Measurements from ENCODE around the gene PCDHB9.
"Not testable (repeated sequence)": the region's sequence is repeated elsewhere in the genome, so short reads cannot be mapped to it uniquely, and the experiment has no call there.

PCDHB9 gene

DNA sequence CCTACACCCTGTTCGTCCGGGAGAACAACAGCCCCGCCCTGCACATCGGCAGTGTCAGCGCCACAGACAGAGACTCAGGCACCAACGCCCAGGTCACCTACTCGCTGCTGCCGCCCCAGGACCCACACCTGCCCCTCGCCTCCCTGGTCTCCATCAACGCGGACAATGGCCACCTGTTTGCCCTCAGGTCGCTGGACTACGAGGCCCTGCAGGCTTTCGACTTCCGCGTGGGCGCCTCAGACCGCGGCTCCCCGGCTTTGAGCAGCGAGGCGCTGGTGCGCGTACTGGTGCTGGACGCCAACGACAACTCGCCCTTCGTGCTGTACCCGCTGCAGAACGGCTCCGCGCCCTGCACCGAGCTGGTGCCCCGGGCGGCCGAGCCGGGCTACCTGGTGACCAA lies 1.7 kb downstream of the PCDHB9 start:
- DNase-seq (ENCODE audit: low spot score): not testable (repeated sequence)

GRCh38 chr5:141189131-141189530 lies 2.2 kb downstream of the PCDHB9 start:
- not testable (repeated sequence) for DNase-seq (ENCODE audit: low spot score)

GRCh38 chr5:141192110-141192725 lies 5.3 kb downstream of the PCDHB9 start, which contains the start of gene PCDHB10:
PCDHB10 (plus strand) TSS chr5:141192353; CDS start chr5:141192553, 200 bp downstream.
- peak; percentile 43 for DNase-seq (ENCODE audit: low spot score)

- not testable (repeated sequence) for DNase-seq (ENCODE audit: low spot score)
Observed at GRCh38 chr5:141194332-141194731, 7.4 kb downstream of the PCDHB9 start.

GRCh38 chr5:141196363-141196762 lies 9.4 kb downstream of the PCDHB9 start:
- DNase-seq (ENCODE audit: low spot score): no peak

DNA sequence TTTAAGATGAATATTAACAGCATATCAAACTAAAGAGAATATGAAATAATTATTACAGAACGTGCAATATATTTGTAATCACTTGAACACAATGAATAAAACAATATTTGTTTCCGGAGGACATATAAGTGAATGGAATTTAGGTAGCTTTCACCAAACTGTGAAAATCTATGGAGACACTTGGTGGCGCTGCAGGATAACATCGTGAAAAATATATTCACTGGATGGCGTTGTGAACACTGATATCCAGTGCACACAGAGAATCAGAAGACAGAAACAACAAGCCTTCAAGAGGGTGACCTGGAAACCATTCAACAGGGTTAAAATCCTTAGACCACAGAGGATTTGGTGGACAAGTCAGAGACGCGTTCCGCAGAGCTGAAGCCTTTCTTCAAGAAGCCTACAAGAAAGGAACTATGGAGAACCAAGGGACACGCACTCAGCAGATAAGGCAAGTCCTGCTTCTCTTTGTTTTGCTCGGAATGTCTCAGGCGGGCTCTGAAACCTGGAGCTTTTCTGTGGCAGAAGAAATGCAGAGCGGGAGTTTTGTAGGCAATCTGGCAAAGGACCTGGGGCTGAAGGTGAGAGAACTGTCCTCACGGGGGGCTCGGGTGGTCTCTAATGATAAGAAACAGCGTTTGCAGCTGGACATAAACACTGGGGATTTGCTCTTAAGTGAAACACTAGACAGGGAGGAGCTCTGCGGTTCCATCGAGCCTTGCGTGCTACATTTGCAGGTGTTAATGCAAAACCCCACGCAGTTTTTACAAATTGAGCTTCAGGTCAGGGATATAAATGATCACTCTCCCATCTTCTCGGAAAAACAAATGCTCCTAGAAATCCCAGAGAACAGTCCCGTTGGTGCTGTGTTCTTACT lies 12.6 kb downstream of the PCDHB9 start, which contains the start of gene PCDHB11:
Gene PCDHB11, plus strand, starts transcription at position 269 of the 877 bp plus-strand sequence. Its CDS starts 148 bp downstream, at position 417.
- DNase-seq (ENCODE audit: low spot score): no peak

- not testable (repeated sequence) for DNase-seq (ENCODE audit: low spot score)
Observed at GRCh38 chr5:141201126-141201525, 14.2 kb downstream of the PCDHB9 start.

DNA sequence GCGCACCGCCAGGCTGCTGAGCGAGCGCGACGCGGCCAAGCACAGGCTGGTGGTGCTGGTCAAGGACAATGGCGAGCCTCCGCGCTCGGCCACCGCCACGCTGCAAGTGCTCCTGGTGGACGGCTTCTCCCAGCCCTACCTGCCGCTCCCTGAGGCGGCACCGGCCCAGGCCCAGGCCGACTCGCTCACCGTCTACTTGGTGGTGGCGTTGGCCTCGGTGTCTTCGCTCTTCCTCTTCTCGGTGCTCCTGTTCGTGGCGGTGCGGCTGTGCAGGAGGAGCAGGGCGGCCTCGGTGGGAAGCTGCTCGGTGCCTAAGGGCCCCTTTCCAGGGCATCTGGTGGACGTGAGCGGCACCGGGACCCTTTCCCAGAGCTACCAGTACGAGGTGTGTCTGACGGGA lies 14.7 kb downstream of the PCDHB9 start:
- not testable (repeated sequence) for DNase-seq (ENCODE audit: low spot score)

DNA sequence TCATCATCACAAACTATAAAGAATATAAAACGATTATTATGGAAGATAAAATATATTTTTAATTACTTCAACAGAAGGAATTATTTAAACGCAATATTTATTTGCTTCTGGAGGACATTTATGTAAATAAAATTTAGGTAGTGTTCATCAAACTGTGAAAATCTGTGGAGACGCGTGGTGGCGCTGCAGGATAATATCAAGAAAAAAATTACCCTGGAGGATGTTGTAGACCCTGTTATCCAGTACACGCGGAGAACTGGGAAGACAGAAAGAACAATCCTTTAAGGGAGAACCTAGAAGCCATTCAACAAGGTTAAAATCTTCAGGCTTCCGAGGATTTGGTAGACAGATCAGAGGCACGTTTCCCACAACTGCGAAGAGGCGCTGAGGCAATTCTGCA lies 21.5 kb downstream of the PCDHB9 start, which contains the start of gene PCDHB12:
Gene PCDHB12, plus strand, starts transcription at position 242 of the 400 bp plus-strand sequence. CDS start 189 bp downstream, outside the sequence.
- peak; percentile 25 for DNase-seq (ENCODE audit: low spot score)

DNA sequence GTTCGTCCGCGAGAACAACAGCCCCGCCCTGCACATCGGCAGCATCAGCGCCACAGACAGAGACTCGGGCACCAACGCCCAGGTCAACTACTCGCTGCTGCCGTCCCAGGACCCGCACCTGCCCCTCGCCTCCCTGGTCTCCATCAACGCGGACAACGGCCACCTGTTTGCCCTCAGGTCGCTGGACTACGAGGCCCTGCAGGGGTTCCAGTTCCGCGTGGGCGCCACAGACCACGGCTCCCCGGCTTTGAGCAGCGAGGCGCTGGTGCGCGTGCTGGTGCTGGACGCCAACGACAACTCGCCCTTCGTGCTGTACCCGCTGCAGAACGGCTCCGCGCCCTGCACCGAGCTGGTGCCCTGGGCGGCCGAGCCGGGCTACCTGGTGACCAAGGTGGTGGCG lies 23.3 kb downstream of the PCDHB9 start:
- DNase-seq (ENCODE audit: low spot score): not testable (repeated sequence)

- DNase-seq (ENCODE audit: low spot score): not testable (repeated sequence)
Observed at GRCh38 chr5:141210849-141211248, 23.9 kb downstream of the PCDHB9 start.

GRCh38 chr5:141213656-141214339 lies 26.8 kb downstream of the PCDHB9 start, which contains the start of gene PCDHB13:
PCDHB13 (plus strand) TSS chr5:141213919; CDS start chr5:141214124, 205 bp downstream.
- DNase-seq (ENCODE audit: low spot score): peak; percentile 29

GRCh38 chr5:141214583-141214982 lies 27.6 kb downstream of the PCDHB9 start:
- not testable (repeated sequence) for DNase-seq (ENCODE audit: low spot score)

GRCh38 chr5:141215504-141215903 lies 28.5 kb downstream of the PCDHB9 start:
- DNase-seq (ENCODE audit: low spot score): not testable (repeated sequence)

- DNase-seq (ENCODE audit: low spot score): not testable (repeated sequence)
Observed at GRCh38 chr5:141216035-141216434, 29.1 kb downstream of the PCDHB9 start.

- peak; percentile 49 for DNase-seq (ENCODE audit: low spot score)
Observed at GRCh38 chr5:141223112-141223783, 36.3 kb downstream of the PCDHB9 start, which contains the start of gene PCDHB14. PCDHB14 (plus strand) TSS chr5:141223343; CDS start chr5:141223506, 163 bp downstream.

DNA sequence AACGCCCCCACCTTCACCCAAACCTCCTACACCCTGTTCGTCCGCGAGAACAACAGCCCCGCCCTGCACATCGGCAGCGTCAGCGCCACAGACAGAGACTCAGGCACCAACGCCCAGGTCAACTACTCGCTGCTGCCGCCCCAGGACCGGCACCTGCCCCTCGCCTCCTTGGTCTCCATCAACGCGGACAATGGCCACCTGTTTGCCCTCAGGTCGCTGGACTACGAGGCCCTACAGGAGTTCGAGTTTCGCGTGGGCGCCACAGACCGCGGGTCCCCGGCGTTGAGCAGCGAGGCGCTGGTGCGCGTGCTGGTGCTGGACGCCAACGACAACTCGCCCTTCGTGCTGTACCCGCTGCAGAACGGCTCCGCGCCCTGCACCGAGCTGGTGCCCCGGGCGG lies 37.9 kb downstream of the PCDHB9 start:
- DNase-seq (ENCODE audit: low spot score): not testable (repeated sequence)

- DNase-seq (ENCODE audit: low spot score): not testable (repeated sequence)
Observed at GRCh38 chr5:141225421-141225820, 38.5 kb downstream of the PCDHB9 start.

DNA sequence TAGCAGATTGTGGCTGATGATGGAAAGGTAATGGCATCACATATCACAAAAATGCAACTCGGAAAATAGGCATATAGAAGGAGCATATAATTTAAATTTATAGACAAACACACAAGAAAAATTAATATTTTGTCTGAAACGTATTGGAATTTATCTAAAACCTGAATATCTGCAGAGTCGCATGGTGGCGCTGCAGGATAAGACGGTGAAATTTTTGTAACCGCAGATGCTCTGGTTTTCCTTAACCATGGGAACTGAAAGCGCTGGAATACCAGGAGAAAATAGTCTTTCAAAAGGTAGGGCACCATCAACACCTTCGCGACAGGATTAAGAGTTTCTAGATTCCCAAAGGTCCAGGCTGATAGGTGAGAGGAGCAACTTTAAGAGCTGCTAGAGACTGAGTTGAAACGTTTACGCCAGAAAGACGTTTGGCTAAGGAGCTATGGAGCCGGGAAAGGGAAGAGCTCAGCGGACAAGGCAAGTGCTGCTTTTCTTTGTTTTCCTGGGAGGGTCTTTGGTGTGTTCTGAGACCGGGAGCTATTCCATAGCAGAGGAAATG lies 47.2 kb downstream of the PCDHB9 start:
- DNase-seq (ENCODE audit: low spot score): peak; percentile 11

- DNase-seq (ENCODE audit: low spot score): not testable (repeated sequence)
Observed at GRCh38 chr5:141235922-141236321, 49.0 kb downstream of the PCDHB9 start.

Measured in AG20443 (cell line).